ENCODE measurements around the gene GIMAP7.

Gene GIMAP7

DNA sequence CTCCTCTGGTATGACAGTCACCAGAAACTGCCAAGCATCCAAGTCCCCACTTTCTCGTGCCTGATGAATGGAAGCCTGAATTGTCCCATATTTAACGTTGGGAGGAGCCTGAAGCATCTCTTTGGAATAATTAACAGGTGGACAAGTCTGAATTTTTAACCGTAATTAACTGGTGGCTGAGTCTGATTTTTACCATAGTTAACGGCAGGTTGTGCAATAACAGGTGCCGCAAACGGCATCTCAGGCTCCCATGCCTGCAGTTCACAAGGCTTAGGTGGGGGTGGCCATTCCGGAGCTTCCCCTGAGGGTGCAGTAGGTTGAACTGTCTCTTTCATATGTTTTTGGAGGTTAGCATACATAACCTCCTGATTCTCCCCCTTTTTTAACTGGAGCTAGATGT lies 50.6 kb downstream of the GIMAP7 start:
- H3K27ac ChIP-seq: no peak overlapping the region
- no peak for TF ChIP-seq ZFX (IDR thresholded peaks at IDR 0.05)
- TF ChIP-seq, protein P1, sequence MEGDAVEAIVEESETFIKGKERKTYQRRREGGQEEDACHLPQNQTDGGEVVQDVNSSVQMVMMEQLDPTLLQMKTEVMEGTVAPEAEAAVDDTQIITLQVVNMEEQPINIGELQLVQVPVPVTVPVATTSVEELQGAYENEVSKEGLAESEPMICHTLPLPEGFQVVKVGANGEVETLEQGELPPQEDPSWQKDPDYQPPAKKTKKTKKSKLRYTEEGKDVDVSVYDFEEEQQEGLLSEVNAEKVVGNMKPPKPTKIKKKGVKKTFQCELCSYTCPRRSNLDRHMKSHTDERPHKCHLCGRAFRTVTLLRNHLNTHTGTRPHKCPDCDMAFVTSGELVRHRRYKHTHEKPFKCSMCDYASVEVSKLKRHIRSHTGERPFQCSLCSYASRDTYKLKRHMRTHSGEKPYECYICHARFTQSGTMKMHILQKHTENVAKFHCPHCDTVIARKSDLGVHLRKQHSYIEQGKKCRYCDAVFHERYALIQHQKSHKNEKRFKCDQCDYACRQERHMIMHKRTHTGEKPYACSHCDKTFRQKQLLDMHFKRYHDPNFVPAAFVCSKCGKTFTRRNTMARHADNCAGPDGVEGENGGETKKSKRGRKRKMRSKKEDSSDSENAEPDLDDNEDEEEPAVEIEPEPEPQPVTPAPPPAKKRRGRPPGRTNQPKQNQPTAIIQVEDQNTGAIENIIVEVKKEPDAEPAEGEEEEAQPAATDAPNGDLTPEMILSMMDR (conservative IDR thresholded peaks at IDR 0.05): no peak

GRCh38 chr7:150566123-150566522 lies 51.5 kb downstream of the GIMAP7 start:
- no peak overlapping the region for H3K27ac ChIP-seq
- TF ChIP-seq ZFX (IDR thresholded peaks at IDR 0.05): no peak
- TF ChIP-seq, protein P1 (conservative IDR thresholded peaks at IDR 0.05): no peak

DNA sequence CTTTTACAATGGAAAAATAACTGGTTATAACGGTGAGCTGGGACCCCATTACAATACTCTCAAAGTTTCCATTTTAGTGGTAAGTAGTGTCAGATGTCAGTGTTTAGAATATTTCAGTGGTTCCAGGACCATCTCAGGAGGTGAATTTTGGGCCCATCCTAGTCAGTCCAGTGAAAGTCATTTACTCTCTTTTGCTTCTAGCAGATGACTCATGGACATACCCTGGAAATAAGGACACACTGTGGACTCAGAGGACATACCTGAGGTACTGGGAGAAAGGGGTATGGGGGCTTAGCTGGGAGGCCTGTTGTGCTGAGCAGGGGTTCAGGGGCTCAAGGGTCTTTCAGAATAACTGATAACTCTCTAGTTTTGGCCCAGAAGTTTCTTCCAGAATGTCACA lies 51.9 kb downstream of the GIMAP7 start:
- no peak overlapping the region for H3K27ac ChIP-seq
- TF ChIP-seq, protein P1 (conservative IDR thresholded peaks at IDR 0.05): no peak
- no peak for TF ChIP-seq ZFX (IDR thresholded peaks at IDR 0.05)

DNA sequence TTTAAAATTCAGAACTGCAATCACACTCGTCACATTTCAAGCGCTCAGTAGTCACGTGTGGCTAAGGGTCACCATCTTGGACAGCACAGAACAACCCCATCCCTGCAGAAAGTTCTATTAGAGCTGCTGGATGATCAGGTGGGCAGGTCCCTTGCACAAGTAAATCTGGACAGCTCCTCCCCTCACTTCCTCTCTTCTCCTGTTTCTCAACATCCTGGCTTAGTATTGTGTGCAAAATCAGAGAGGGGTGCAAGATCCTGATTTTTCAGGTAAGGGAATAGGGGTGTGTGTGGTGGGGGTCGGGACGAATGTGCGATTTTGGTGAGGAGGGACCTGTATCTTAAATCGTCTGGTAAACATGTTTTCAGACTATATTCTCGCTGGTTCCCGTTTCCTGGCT lies 52.5 kb downstream of the GIMAP7 start, which contains the start of gene GIMAP4:
TSS of gene GIMAP4 (plus strand) at position 222 of the 400 bp plus-strand sequence. CDS start 2,512 bp downstream, outside the sequence.
- TF ChIP-seq, protein P1 (conservative IDR thresholded peaks at IDR 0.05): no peak
- TF ChIP-seq ZFX (IDR thresholded peaks at IDR 0.05): no peak
- no peak within 1 kb of the TSS for H3K27ac ChIP-seq

- H3K27ac ChIP-seq: no peak overlapping the region
- TF ChIP-seq ZFX (IDR thresholded peaks at IDR 0.05): no peak
- TF ChIP-seq, protein P1 (conservative IDR thresholded peaks at IDR 0.05): no peak
Observed at GRCh38 chr7:150567871-150568301, 53.2 kb downstream of the GIMAP7 start.

DNA sequence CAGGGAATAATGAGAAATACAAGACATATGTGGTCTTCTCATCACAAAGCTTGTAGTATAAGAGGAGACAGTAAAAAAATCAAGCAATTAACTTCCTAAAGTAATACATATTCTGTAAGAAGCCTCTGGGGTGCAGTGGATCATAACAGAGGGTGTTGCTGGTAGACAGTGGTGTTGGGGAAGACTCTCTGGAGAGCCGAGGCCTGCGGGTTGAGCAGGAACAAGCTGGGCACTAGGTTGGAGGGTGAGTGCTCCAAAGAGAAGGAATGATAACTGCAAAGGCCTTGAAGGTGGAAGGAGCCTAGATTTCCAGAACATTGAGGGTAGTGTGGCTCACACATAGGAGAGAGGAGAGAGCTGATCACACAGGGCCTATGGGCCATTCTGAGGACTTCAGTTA lies 54.0 kb downstream of the GIMAP7 start:
- TF ChIP-seq, protein P1 (conservative IDR thresholded peaks at IDR 0.05): no peak
- TF ChIP-seq ZFX (IDR thresholded peaks at IDR 0.05): no peak
- H3K27ac ChIP-seq: no peak overlapping the region

- TF ChIP-seq ZFX (IDR thresholded peaks at IDR 0.05): no peak
- TF ChIP-seq, protein P1 (conservative IDR thresholded peaks at IDR 0.05): no peak
- no peak overlapping the region for H3K27ac ChIP-seq
Observed at GRCh38 chr7:150569245-150569955, 54.7 kb downstream of the GIMAP7 start.

Measured in C4-2B (cell line).